NCI-H2171 treated with DMSO at 0.1 percent for 48 hours (cell line): ENCODE results near the gene THOP1.
A peak's percentile ranks its signal among the peaks of the same experiment; 100 is the strongest.
"Not testable (repeated sequence)": the region's sequence is repeated elsewhere in the genome, so short reads cannot be mapped to it uniquely, and the experiment has no call there.

Experiments used
- DNase-seq: peaks from one replicate; lab custom pipeline; 2025; lab: John Stamatoyannopoulos, UW

Gene THOP1

GRCh38 chr19:2782936-2783780 is 2.1 kb upstream of the THOP1 start, which contains the start of gene SGTA:
Gene SGTA, minus strand, starts transcription at chr19:2783273. Its CDS starts 14,205 bp downstream, at chr19:2769068.
- peak; percentile 99 for DNase-seq

GRCh38 chr19:2783781-2784145 is 1.5 kb upstream of the THOP1 start:
- DNase-seq: no peak

- no peak for DNase-seq
These were observed 1.8 kb downstream of the THOP1 start for GRCh38 chr19:2787115-2787514.

GRCh38 chr19:2788237-2788636 is 2.9 kb downstream of the THOP1 start:
- no peak for DNase-seq

- DNase-seq: no peak
These were observed 4.9 kb downstream of the THOP1 start for GRCh38 chr19:2790194-2790556.

- no peak for DNase-seq
These were observed 5.4 kb downstream of the THOP1 start for GRCh38 chr19:2790557-2791271.

GRCh38 chr19:2791440-2791839 is 6.1 kb downstream of the THOP1 start:
- no peak for DNase-seq

GRCh38 chr19:2791876-2792275 is 6.6 kb downstream of the THOP1 start:
- no peak for DNase-seq

GRCh38 chr19:2792666-2793065 is 7.4 kb downstream of the THOP1 start:
- DNase-seq: not testable (repeated sequence)

GRCh38 chr19:2793126-2793525 is 7.8 kb downstream of the THOP1 start:
- no peak for DNase-seq

GRCh38 chr19:2793577-2793976 is 8.3 kb downstream of the THOP1 start:
- DNase-seq: no peak

- DNase-seq: no peak
These were observed 10.7 kb downstream of the THOP1 start for GRCh38 chr19:2795827-2796658.

GRCh38 chr19:2796659-2797266 is 11.5 kb downstream of the THOP1 start:
- no peak for DNase-seq

GRCh38 chr19:2797280-2797679 is 12.0 kb downstream of the THOP1 start:
- DNase-seq: no peak

GRCh38 chr19:2798158-2798685 is 12.9 kb downstream of the THOP1 start:
- no peak for DNase-seq

GRCh38 chr19:2798733-2799132 is 13.4 kb downstream of the THOP1 start:
- DNase-seq: no peak

- no peak for DNase-seq
These were observed 14.1 kb downstream of the THOP1 start for GRCh38 chr19:2799273-2800020.

- no peak for DNase-seq
These were observed 15.2 kb downstream of the THOP1 start for GRCh38 chr19:2800506-2800905.

- DNase-seq: no peak
These were observed 17.5 kb downstream of the THOP1 start for GRCh38 chr19:2802826-2803225.

- DNase-seq: no peak
These were observed 18.3 kb downstream of the THOP1 start for GRCh38 chr19:2803486-2804155.
